Heart right ventricle (tissue), 16 donors: ENCODE measurements around the gene OCIAD1. TPM values are rescaled to one million over a fixed set of nuclear protein-coding genes. Genes with fewer than 3 reads are reported as not detected.
"Not testable (repeated sequence)": the region's sequence is repeated elsewhere in the genome, so short reads cannot be mapped to it uniquely, and the experiment has no call there.

Source experiments
- ATAC-seq, 8 donors: fragments of 200-7000 bp; cut with Tn5 transposase; one replicate each; pipeline ENCODE4 v1.9.1; 2020; ENCODE audit warnings: mild to moderate bottlenecking in 8 of 8, moderate library complexity in 8 of 8, moderate number of reproducible peaks in 1 of 8
- DNase-seq, 2 donors: peaks; one replicate each; pipeline ENCODE4 v3.0.0-alpha.2; 2020
- H3K27ac ChIP-seq, 10 donors: fragments of 200-600 bp; sonication (generic) in 2 of 10; one replicate each; pipeline versions ENCODE4 v1.5.0 to v1.8.0; 2020 to 2022; ENCODE audit warnings: mild to moderate bottlenecking in 3 of 10
- H3K27me3 ChIP-seq, 7 donors: fragments of 200-600 bp; one replicate each; pipeline ENCODE4 v1.8.0; 2021 to 2022; ENCODE audit warnings: mild to moderate bottlenecking in 2 of 7
- H3K36me3 ChIP-seq, 9 donors: fragments of 200-600 bp; sonication (generic) in 1 of 9; one replicate each; pipeline versions ENCODE4 v1.5.0 to v1.8.0; 2020 to 2022; ENCODE audit warnings: mild to moderate bottlenecking in 2 of 9
- H3K4me1 ChIP-seq, 9 donors: fragments of 200-600 bp; sonication (generic) in 1 of 9; one replicate each; pipeline versions ENCODE4 v1.5.0 to v1.8.0; 2020 to 2022; ENCODE audit warnings: mild to moderate bottlenecking in 4 of 9
- H3K4me3 ChIP-seq, 10 donors: fragments of 200-600 bp; sonication (generic) in 2 of 10; one replicate each; pipeline versions ENCODE4 v1.5.0 to v1.8.0; 2020 to 2022; ENCODE audit warnings: mild to moderate bottlenecking in 7 of 10, moderate library complexity in 2 of 10
- H3K9me3 ChIP-seq, 11 donors: fragments of 200-600 bp in 10 of 11; sonication (generic) in 2 of 11; one replicate each; pipeline versions ENCODE4 v1.5.0 to v1.8.0; 2013 to 2022; ENCODE audit warnings: mild to moderate bottlenecking in 2 of 11, control low read depth in 1 of 11, moderate library complexity in 1 of 11
- WGBS, 2 donors: extraction: QIAGEN DNeasy Blood & Tissue Kit; methylation state at CpG; one replicate each; pipeline ENCODE4 v1.1.7; 2013; ENCODE audit warnings: inconsistent platforms in 1 of 2; 5-methylcytosine and 5-hydroxymethylcytosine counted together
- intact Hi-C, 10 donors: fragments of 100-400 bp; cut with DNase I; formaldehyde crosslinking; loops; one replicate each; pipeline versions ENCODE4 v1.11.1 to v1.14.2; 2022
- polyA plus RNA-seq, 2 donors: library from polyadenylated mRNA; stranded (reverse); fragments of 200-250 nt; gene quantifications; one replicate each; pipeline ENCODE4 v1.2.3, GENCODE V29; 2013
- total RNA-seq, 10 donors: library from RNA; stranded (reverse); fragmentation: NEBNext Ultra II Directional in 3 of 10; extraction: Animal tissue kit (Norgen Biotek cat#: 25700) in 3 of 10; gene quantifications; one replicate each; pipeline versions ENCODE4 v1.2.1 to v1.2.4, GENCODE V29; 2021 to 2023
- TF ChIP-seq, protein P1 (sequence below), 9 donors: fragments of 200-600 bp; sonication (generic) in 2 of 9; IDR thresholded peaks; one replicate each; pipeline versions ENCODE4 v1.5.0 to v1.8.0; 2021 to 2022; ENCODE audit warnings: antibody characterized with exemption in 9 of 9, mild to moderate bottlenecking in 5 of 9, moderate library complexity in 1 of 9
- donor health status: Arrhythmogenic right ventricular cardiomyopathy.
- donor health status: ischemic (EF 13 %, LVEDD 7.1; RV severe dilation, severe dysfunction).
- donor health status: healthy with polysubstance abuse.
- donor health status: DM: no; HTN: yes; CAD: no.
- donor health status: DM: no; HTN: no; CAD: no.
- donor health status: ischemic (EF 25% LVEDD 6.9; RV normal size, moderate dysfunction).
- donor health status: ischemic (EF 25% LVEDD 5.7; RV mildly dilated, moderate dysfunction).
- donor health status: healthy.
- donor health status: DM: yes; HTN: yes; CAD: no.
- donor health status: Ischemic cardiomyopathy.
- donor health status: ischemic (EF 35%, LVEDD 5.7; RV mildly dilated, moderate dysfunction).
- donor health status: nonischemic (EF 11% LVEDD 7.7; RV severe dilation, severe dysfunction).
- donor health status: DM: yes; HTN: yes; CAD: no.
- donor health status: PGD.
- donor health status: ischemic (EF 29% LVEDD 5.4; RV normal size, mild dysfunction).
- donor health status: nonischemic (EF 23%, LVEDD 6.1; RV moderate dilation, normal function).

The OCIAD1 gene
- total and polyA plus RNA-seq, 12 donors: 106 to 183 (median 156) TPM

DNA sequence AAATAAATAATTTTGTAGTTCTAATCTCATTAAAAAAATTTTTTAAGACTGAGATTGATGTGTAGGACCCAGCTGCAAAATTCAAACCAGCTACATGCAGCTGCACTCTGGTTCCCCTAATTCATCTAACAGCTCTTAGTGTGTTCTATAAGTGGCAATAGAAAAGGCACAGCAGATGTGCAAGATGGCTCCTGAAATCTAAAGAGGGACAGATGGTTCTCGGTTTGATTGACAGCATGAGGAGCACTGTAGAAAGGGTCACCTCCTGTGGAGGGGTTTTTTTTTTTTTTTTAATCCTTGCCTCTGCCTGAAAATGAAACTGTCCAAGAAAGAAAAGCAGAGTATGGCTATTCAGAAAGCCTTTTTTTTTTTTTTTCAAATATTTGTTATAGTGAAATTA lies 16.9 kb upstream of the OCIAD1 start:
- Histone ChIP-seq H3K4me3 (no peak overlapping the region), H3K27me3 (peaks cover 0 to 4% (median 0%) of the 10 kb centered on the region in 7 donors), H3K36me3 (no peaks in the 10 kb centered on the region), H3K9me3 (no peaks in the 10 kb centered on the region), H3K27ac (no peak overlapping the region), H3K4me1 (no peaks in the 10 kb centered on the region)
- DNase-seq (no peak), ATAC-seq (no peak)
- TF ChIP-seq, protein P1, sequence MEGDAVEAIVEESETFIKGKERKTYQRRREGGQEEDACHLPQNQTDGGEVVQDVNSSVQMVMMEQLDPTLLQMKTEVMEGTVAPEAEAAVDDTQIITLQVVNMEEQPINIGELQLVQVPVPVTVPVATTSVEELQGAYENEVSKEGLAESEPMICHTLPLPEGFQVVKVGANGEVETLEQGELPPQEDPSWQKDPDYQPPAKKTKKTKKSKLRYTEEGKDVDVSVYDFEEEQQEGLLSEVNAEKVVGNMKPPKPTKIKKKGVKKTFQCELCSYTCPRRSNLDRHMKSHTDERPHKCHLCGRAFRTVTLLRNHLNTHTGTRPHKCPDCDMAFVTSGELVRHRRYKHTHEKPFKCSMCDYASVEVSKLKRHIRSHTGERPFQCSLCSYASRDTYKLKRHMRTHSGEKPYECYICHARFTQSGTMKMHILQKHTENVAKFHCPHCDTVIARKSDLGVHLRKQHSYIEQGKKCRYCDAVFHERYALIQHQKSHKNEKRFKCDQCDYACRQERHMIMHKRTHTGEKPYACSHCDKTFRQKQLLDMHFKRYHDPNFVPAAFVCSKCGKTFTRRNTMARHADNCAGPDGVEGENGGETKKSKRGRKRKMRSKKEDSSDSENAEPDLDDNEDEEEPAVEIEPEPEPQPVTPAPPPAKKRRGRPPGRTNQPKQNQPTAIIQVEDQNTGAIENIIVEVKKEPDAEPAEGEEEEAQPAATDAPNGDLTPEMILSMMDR (IDR thresholded peaks at IDR 0.05): no peak
- intact Hi-C loops: no loop called here
- 57 to 59% methylated on average over 1 of the region's 1 CpG for WGBS, 2 donors

DNA sequence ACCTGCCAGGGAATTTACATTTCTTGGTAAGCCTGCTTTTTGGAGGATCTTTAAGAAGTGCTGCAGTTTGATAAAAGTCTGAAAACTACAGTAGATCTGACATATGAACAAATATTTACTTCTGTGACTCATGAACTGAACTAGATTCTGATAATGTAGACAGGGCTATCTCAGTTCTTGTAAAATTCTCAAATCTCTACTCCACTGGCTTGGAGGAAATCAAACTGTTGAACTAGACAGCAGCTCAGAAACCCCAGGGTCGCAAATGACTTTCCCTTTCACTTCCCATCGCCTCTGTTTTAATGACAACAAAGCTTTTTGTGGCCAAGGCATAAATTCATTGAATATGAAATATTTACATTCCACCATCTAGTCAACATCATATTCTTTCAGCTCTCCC lies 15.4 kb upstream of the OCIAD1 start:
- DNase-seq (no peak), ATAC-seq (no peak)
- H3K9me3 ChIP-seq: no peaks in the 10 kb centered on the region
- H3K4me3 ChIP-seq: no peak overlapping the region
- 54 to 70% methylated on average over 2 of the region's 2 CpGs for WGBS, 2 donors
- H3K36me3 ChIP-seq: no peaks in the 10 kb centered on the region
- intact Hi-C loops: no loop called here
- TF ChIP-seq, protein P1 (IDR thresholded peaks at IDR 0.05): no peak
- H3K27me3 ChIP-seq: peaks cover 0 to 4% (median 0%) of the 10 kb centered on the region in 7 donors
- no peak overlapping the region for H3K27ac ChIP-seq
- H3K4me1 ChIP-seq: no peaks in the 10 kb centered on the region

DNA sequence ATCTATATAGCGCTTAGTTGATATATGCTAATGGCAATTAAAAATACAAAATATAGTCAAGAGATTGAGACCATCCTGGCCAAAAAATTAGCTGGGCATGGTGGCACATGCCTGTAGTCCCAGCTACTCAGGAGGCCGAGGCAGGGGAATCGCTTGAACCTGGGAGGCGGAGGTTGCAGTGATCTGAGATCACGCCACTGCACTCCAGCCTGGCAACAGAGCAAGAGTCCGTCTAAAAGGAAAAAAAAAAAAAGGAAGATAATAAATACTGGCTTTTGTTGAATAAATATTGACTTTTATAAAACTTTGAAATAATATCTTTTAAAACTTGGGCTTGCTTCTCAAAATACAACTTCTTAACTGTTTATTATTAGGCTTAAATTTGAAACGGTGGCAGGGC lies 14.6 kb upstream of the OCIAD1 start:
- intact Hi-C loops, ATAC-seq, H3K4me3 ChIP-seq, H3K27ac ChIP-seq, H3K27me3 ChIP-seq, H3K4me1 ChIP-seq, H3K9me3 ChIP-seq, H3K36me3 ChIP-seq, DNase-seq: not testable (repeated sequence)
- WGBS, 2 donors: 96% methylated on average over 7 of the region's 7 CpGs

DNA sequence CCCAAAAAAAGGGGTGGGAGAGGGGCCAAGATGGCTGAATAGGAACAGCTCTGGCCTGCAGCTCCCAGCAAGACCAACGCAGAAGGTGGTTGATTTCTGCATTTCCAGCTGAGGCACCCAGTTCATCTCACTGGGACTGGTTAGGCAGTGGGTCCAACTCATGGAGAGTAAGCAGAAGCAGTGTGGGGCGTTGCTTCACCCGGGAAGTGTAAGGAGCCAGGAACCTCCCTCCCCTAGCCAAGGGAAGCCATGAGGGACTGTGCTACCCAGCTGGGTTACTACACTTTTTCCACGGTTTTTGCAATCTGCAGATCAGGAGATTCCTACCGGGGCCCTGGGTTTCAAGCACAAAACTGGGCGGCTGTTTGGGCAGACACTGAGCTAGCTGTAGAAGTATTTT lies 13.9 kb upstream of the OCIAD1 start:
- DNase-seq (no peak), ATAC-seq (no peak)
- Histone ChIP-seq H3K27me3 (peaks cover 0 to 4% (median 0%) of the 10 kb centered on the region in 7 donors), H3K9me3 (peaks cover 0 to 1% (median 0%) of the 10 kb centered on the region in 11 donors), H3K4me3 (no peak overlapping the region), H3K27ac (no peak overlapping the region), H3K36me3 (no peaks in the 10 kb centered on the region), H3K4me1 (no peaks in the 10 kb centered on the region)
- WGBS, 2 donors: 91 to 92% methylated on average over 6 of the region's 6 CpGs
- intact Hi-C loops: no loop called here
- TF ChIP-seq, protein P1 (IDR thresholded peaks at IDR 0.05): no peak

DNA sequence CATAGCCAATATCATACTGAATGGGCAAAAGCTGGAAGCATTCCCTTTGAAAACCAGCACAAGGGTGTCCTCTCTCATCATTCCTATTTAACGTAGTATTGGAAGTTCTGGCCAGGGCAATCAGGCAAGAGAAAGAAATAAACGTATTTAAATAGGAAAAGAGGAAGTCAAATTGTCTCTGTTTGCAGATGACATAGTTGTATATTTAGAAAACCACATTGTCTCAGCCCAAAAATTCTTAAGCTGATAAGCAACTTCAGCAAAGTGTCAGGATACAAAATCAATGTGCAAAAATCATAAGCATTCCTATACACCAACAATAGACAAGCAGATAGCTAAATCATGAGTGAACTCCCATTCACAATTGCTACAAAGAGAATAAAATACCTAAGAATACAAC lies 9.5 kb upstream of the OCIAD1 start:
- intact Hi-C loops, H3K36me3 ChIP-seq, H3K9me3 ChIP-seq, H3K27ac ChIP-seq, H3K27me3 ChIP-seq, ATAC-seq, H3K4me3 ChIP-seq, DNase-seq, H3K4me1 ChIP-seq: not testable (repeated sequence)
- WGBS, 2 donors: 59 to 61% methylated on average over 2 of the region's 2 CpGs
